ENCODE data around the gene JMJD8. TPM values are rescaled to one million over a fixed set of nuclear protein-coding genes. Genes with fewer than 3 reads are reported as not detected.

Gene JMJD8
- polyA plus RNA-seq, 1 donor (not counting 4 experiments of a cell fraction or from before 2014, with no cell fraction given) = 20.1 TPM

DNA sequence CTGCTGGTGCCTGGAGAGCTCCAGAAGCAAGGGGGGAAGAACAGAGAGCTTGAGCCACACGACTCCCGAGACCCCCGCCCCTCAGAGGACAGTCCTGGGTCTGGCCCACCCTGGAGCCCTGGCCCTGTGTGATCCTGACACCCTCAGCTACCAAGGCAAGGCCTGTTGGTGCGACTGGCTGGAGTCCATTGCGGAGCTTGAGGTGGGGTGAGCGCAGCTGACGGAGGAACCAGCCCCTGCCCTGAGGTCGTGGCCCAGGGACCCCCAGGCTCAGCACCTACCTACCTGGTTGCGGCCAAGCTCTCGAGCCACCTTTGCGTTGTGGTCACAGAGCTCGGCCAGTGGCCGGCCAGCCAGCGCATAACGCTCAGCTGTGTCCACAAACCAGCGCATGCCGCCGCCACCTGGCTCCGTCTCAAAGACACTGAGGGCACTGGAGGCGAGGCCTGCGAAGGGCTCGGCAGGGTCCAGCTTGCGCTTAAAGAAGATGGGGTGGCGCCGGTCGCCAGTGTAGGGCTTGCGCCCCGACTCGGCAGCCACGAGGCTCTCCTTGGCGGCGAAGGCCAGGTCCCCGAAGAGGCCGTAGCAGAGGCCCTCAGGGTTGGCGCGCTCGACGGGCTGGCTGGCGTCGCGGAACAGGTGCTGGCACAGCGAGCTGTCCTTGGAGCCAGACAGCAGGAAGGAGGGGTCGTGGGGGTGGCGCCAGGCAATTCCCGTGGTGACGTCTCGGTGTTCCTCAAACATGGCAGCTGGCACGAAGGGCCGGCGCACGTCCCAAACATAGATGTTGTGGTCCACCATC lies 2.5 kb upstream of the JMJD8 start:
- H3K9ac ChIP-seq (ENCODE audit: control insufficient read depth, extremely low read depth, insufficient read depth, low read length) = no peak overlapping the region
- no peak for FAIRE-seq
- no peaks in the 10 kb centered on the region for H3K9me3 ChIP-seq (ENCODE audit: control insufficient read depth, low read depth, low read length)
- no peaks in the 10 kb centered on the region for H3K9me1 ChIP-seq (ENCODE audit: control insufficient read depth, extremely low read depth, insufficient read depth, low read length)
- H3K27ac ChIP-seq (ENCODE audit: control insufficient read depth, insufficient read depth, low read length) = no peak overlapping the region
- no peak overlapping the region for H3K4me2 ChIP-seq (ENCODE audit: control insufficient read depth, extremely low read depth, insufficient read depth, low read depth, low read length)
- DNase-seq (ENCODE audit: low read depth, low spot score) = no peak
- no peak overlapping the region for H3K4me3 ChIP-seq (ENCODE audit: control insufficient read depth in 2 of 3, extremely low read depth in 1 of 3, insufficient read depth in 2 of 3, low read depth in 1 of 3, low read length in 3 of 3)
- peaks cover 32% of the 10 kb centered on the region for H3K79me2 ChIP-seq (ENCODE audit: control insufficient read depth, insufficient read depth, low read length)
- dilution Hi-C loops (cut with MboI; ENCODE audit: extremely low pct_ligation_motif_present, low sequenced_read_pairs) = no loop called here
- TF ChIP-seq, protein P1, sequence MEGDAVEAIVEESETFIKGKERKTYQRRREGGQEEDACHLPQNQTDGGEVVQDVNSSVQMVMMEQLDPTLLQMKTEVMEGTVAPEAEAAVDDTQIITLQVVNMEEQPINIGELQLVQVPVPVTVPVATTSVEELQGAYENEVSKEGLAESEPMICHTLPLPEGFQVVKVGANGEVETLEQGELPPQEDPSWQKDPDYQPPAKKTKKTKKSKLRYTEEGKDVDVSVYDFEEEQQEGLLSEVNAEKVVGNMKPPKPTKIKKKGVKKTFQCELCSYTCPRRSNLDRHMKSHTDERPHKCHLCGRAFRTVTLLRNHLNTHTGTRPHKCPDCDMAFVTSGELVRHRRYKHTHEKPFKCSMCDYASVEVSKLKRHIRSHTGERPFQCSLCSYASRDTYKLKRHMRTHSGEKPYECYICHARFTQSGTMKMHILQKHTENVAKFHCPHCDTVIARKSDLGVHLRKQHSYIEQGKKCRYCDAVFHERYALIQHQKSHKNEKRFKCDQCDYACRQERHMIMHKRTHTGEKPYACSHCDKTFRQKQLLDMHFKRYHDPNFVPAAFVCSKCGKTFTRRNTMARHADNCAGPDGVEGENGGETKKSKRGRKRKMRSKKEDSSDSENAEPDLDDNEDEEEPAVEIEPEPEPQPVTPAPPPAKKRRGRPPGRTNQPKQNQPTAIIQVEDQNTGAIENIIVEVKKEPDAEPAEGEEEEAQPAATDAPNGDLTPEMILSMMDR (optimal IDR thresholded peaks at IDR 0.05 in 1 of 3, IDR thresholded peaks at IDR 0.05 in 1 of 3, conservative IDR thresholded peaks at IDR 0.05 in 1 of 3; ENCODE audit: extremely low read depth in 1 of 3, insufficient read depth in 2 of 3, low read length in 3 of 3) = no peak
- no peak for TF ChIP-seq EZH2 (IDR thresholded peaks at IDR 0.05; ENCODE audit: low read length)
- H3K27me3 ChIP-seq (ENCODE audit: control insufficient read depth, extremely low read depth, insufficient read depth, low read length) = peaks cover 7% of the 10 kb centered on the region
- peaks cover 8% of the 10 kb centered on the region for H4K20me1 ChIP-seq (ENCODE audit: control insufficient read depth, extremely low read depth, insufficient read depth, low read length)
- H3K36me3 ChIP-seq (ENCODE audit: control insufficient read depth in 2 of 2, extremely low read depth in 1 of 2, insufficient read depth in 2 of 2, low read length in 2 of 2) = peaks cover 10 to 33% of the 10 kb centered on the region in 2 experiments
- H3K4me1 ChIP-seq (ENCODE audit: control insufficient read depth, extremely low read depth, insufficient read depth, low read length) = peaks cover 28% of the 10 kb centered on the region
- H2AFZ ChIP-seq (ENCODE audit: control insufficient read depth, low read length) = no peak overlapping the region

DNA sequence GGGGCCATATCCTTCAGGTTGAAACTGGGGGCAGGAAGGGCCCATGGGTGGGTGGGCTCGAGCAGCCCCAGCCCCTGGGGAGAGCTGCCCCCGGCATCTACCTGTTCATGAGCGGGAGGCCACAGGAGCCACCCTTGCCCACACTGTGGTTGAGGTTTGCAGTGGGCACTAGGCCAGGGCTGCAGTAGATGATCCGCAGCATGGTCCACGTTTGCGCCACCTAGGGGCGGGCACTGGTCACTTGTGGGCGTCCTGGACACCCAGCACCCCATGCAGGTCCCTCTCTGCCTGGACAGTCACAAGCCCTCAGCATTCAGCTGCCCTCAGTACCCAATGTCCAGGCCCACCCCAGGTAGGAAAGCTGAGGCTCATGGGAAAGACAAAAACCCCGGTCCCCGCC lies 1.8 kb upstream of the JMJD8 start:
- Histone ChIP-seq H2AFZ (ENCODE audit: control insufficient read depth, low read length) (no peak overlapping the region), H3K36me3 (ENCODE audit: control insufficient read depth in 2 of 2, extremely low read depth in 1 of 2, insufficient read depth in 2 of 2, low read length in 2 of 2) (peaks cover 12 to 37% of the 10 kb centered on the region in 2 experiments), H3K4me1 (ENCODE audit: control insufficient read depth, extremely low read depth, insufficient read depth, low read length) (peaks cover 33% of the 10 kb centered on the region), H3K9ac (ENCODE audit: control insufficient read depth, extremely low read depth, insufficient read depth, low read length) (no peak overlapping the region), H4K20me1 (ENCODE audit: control insufficient read depth, extremely low read depth, insufficient read depth, low read length) (peaks cover 15% of the 10 kb centered on the region), H3K79me2 (ENCODE audit: control insufficient read depth, insufficient read depth, low read length) (peaks cover 39% of the 10 kb centered on the region), H3K9me3 (ENCODE audit: control insufficient read depth, low read depth, low read length) (no peaks in the 10 kb centered on the region), H3K9me1 (ENCODE audit: control insufficient read depth, extremely low read depth, insufficient read depth, low read length) (no peaks in the 10 kb centered on the region), H3K4me3 (ENCODE audit: control insufficient read depth in 2 of 3, extremely low read depth in 1 of 3, insufficient read depth in 2 of 3, low read depth in 1 of 3, low read length in 3 of 3) (no peak overlapping the region), H3K4me2 (ENCODE audit: control insufficient read depth, extremely low read depth, insufficient read depth, low read depth, low read length) (no peak overlapping the region), H3K27me3 (ENCODE audit: control insufficient read depth, extremely low read depth, insufficient read depth, low read length) (peaks cover 2% of the 10 kb centered on the region), H3K27ac (ENCODE audit: control insufficient read depth, insufficient read depth, low read length) (no peak overlapping the region)
- FAIRE-seq (no peak), DNase-seq (ENCODE audit: low read depth, low spot score) (no peak)
- TF ChIP-seq, protein P1 (optimal IDR thresholded peaks at IDR 0.05 in 1 of 3, IDR thresholded peaks at IDR 0.05 in 1 of 3, conservative IDR thresholded peaks at IDR 0.05 in 1 of 3; ENCODE audit: extremely low read depth in 1 of 3, insufficient read depth in 2 of 3, low read length in 3 of 3) = peak; percentile 36 to 79 (median 72)
- no peak for TF ChIP-seq EZH2 (IDR thresholded peaks at IDR 0.05; ENCODE audit: low read length)
- dilution Hi-C loops (cut with MboI; ENCODE audit: extremely low pct_ligation_motif_present, low sequenced_read_pairs) = no loop called here

All from keratinocyte (primary cell).